Astrocyte (in vitro differentiated cells and primary cell): ENCODE data around the gene CFAP20. TPM values are rescaled to one million over a fixed set of nuclear protein-coding genes. Genes with fewer than 3 reads are reported as not detected.

Source experiments
- DNase-seq: peaks from one replicate; pipeline ENCODE4 v3.0.0-alpha.2; 2010; ENCODE audit warnings: low read depth
- FAIRE-seq: peaks from 2 replicates; lab custom pipeline; 2011; peaks lifted over from hg19 to GRCh38; lab: Jason Lieb, UNC
- H2AFZ ChIP-seq: 2 replicates; pipeline ENCODE4 v1.6.0; 2012; ENCODE audit warnings: low read depth, low read length, inconsistent platforms
- H3K27ac ChIP-seq: 2 replicates; pipeline ENCODE4 v1.5.1; 2011; ENCODE audit warnings: low read depth, low read length, inconsistent platforms
- H3K27me3 ChIP-seq: 2 replicates; pipeline ENCODE4 v1.6.0; 2011; ENCODE audit warnings: low read length, inconsistent platforms; ENCODE audit not compliant: insufficient read depth
- H3K36me3 ChIP-seq: 2 replicates; pipeline ENCODE4 v1.5.1; 2011; ENCODE audit warnings: low read length, inconsistent platforms; ENCODE audit not compliant: insufficient read depth
- H3K4me1 ChIP-seq: 2 replicates; pipeline ENCODE4 v1.5.1; 2011; ENCODE audit warnings: low read length, inconsistent platforms; ENCODE audit not compliant: insufficient read depth
- H3K4me2 ChIP-seq: 2 replicates; pipeline ENCODE4 v1.6.0; 2012; ENCODE audit warnings: low read length, inconsistent platforms
- H3K4me3 ChIP-seq: 2 replicates; pipeline ENCODE4 v1.5.1; 2011; ENCODE audit warnings: low read depth, mild to moderate bottlenecking, low read length, inconsistent platforms; ENCODE audit not compliant: insufficient read depth
- H3K79me2 ChIP-seq: 2 replicates; pipeline ENCODE4 v1.6.0; 2012; ENCODE audit warnings: mild to moderate bottlenecking, low read length, inconsistent platforms; ENCODE audit not compliant: insufficient read depth
- H3K9ac ChIP-seq: 2 replicates; pipeline ENCODE4 v1.6.0; 2012; ENCODE audit warnings: mild to moderate bottlenecking, low read length, inconsistent platforms
- H3K9me3 ChIP-seq: 2 replicates; pipeline ENCODE4 v1.5.1; 2012; ENCODE audit warnings: low read depth, mild to moderate bottlenecking, low read length, inconsistent platforms; ENCODE audit not compliant: insufficient read depth
- H4K20me1 ChIP-seq: 2 replicates; pipeline ENCODE4 v1.6.0; 2012; ENCODE audit warnings: low read length, inconsistent platforms; ENCODE audit not compliant: insufficient read depth
- H3K27ac Mint-ChIP-seq: one replicate; pipeline ENCODE4 v1.8.0; 2021; ENCODE audit warnings: mild to moderate bottlenecking, mixed read lengths; ENCODE audit not compliant: unreplicated experiment
- H3K27me3 Mint-ChIP-seq: one replicate; pipeline ENCODE4 v1.8.0; 2021; ENCODE audit warnings: low read depth, mixed read lengths; ENCODE audit not compliant: unreplicated experiment
- H3K36me3 Mint-ChIP-seq: one replicate; pipeline ENCODE4 v1.8.0; 2021; ENCODE audit warnings: low read depth, mixed read lengths; ENCODE audit not compliant: unreplicated experiment
- H3K4me1 Mint-ChIP-seq: one replicate; pipeline ENCODE4 v1.8.0; 2021; ENCODE audit warnings: low read depth, mixed read lengths; ENCODE audit not compliant: unreplicated experiment
- H3K4me3 Mint-ChIP-seq: one replicate; pipeline ENCODE4 v1.8.0; 2021; ENCODE audit warnings: mild to moderate bottlenecking, moderate library complexity, mixed read lengths; ENCODE audit not compliant: unreplicated experiment
- H3K9me3 Mint-ChIP-seq: one replicate; pipeline ENCODE4 v1.8.0; 2021; ENCODE audit warnings: mild to moderate bottlenecking, mixed read lengths; ENCODE audit not compliant: unreplicated experiment
- CTCF ChIP-seq: IDR thresholded peaks from 2 replicates; pipeline ENCODE4 v1.5.1; 2011; ENCODE audit warnings: low read depth, mild to moderate bottlenecking, inconsistent platforms, low read length, moderate library complexity; ENCODE audit not compliant: insufficient read depth
- EZH2 ChIP-seq: IDR thresholded peaks from 2 replicates; pipeline ENCODE4 v1.6.1; 2012; ENCODE audit warnings: mild to moderate bottlenecking, low read length, inconsistent platforms; ENCODE audit not compliant: insufficient read depth
- total RNA-seq: library from RNA; stranded (reverse); gene quantifications from 2 replicates; pipeline ENCODE4 v1.2.1, GENCODE V29; 2021

Gene CFAP20
- total RNA-seq, 1 donor from 2014 or later = 43.6 TPM

- no peak overlapping the region for H3K4me3 ChIP-seq
- no peak overlapping the region for H3K4me2 ChIP-seq
- DNase-seq (no peak), FAIRE-seq (no peak)
- H3K79me2 ChIP-seq = peaks cover 48% of the 10 kb centered on the region
- peaks cover 14% of the 10 kb centered on the region for H3K36me3 Mint-ChIP-seq
- no peaks in the 10 kb centered on the region for H3K9me3 ChIP-seq
- H3K9me3 Mint-ChIP-seq = no peaks in the 10 kb centered on the region
- H3K27ac ChIP-seq = no peak overlapping the region
- H4K20me1 ChIP-seq = peaks cover 65% of the 10 kb centered on the region
- no peak for TF ChIP-seq CTCF
- peaks cover 22% of the 10 kb centered on the region for H3K36me3 ChIP-seq
- H2AFZ ChIP-seq = no peak overlapping the region
- no peak overlapping the region for H3K27ac Mint-ChIP-seq
- peaks cover 19% of the 10 kb centered on the region for H3K4me1 Mint-ChIP-seq
- no peak overlapping the region for H3K9ac ChIP-seq
- no peaks in the 10 kb centered on the region for H3K27me3 Mint-ChIP-seq
- H3K4me1 ChIP-seq = peaks cover 12% of the 10 kb centered on the region
- no peak overlapping the region for H3K4me3 Mint-ChIP-seq
- H3K27me3 ChIP-seq = no peaks in the 10 kb centered on the region
These were observed 13.1 kb downstream of the CFAP20 start for GRCh38 chr16:58116081-58116480.

- no peak overlapping the region for H3K27ac Mint-ChIP-seq
- TF ChIP-seq EZH2 (no peak), CTCF (no peak)
- Histone ChIP-seq H3K9ac (no peak overlapping the region), H3K9me3 (no peaks in the 10 kb centered on the region), H3K4me1 (peaks cover 17% of the 10 kb centered on the region), H3K27ac (no peak overlapping the region), H4K20me1 (peaks cover 55% of the 10 kb centered on the region), H3K4me3 (no peak overlapping the region), H3K27me3 (no peaks in the 10 kb centered on the region), H3K79me2 (peaks cover 38% of the 10 kb centered on the region), H2AFZ (no peak overlapping the region), H3K36me3 (peaks cover 22% of the 10 kb centered on the region), H3K4me2 (no peak overlapping the region)
- no peak overlapping the region for H3K4me3 Mint-ChIP-seq
- peaks cover 19% of the 10 kb centered on the region for H3K4me1 Mint-ChIP-seq
- no peak for FAIRE-seq
- peaks cover 14% of the 10 kb centered on the region for H3K36me3 Mint-ChIP-seq
- no peak for DNase-seq
- H3K9me3 Mint-ChIP-seq = no peaks in the 10 kb centered on the region
- H3K27me3 Mint-ChIP-seq = no peaks in the 10 kb centered on the region
These were observed 14.1 kb downstream of the CFAP20 start for GRCh38 chr16:58114827-58115825.

GRCh38 chr16:58111302-58111627, 17.9 kb downstream of the CFAP20 start:
- H3K27me3 ChIP-seq = no peaks in the 10 kb centered on the region
- Mint-ChIP-seq H3K27ac (no peak overlapping the region), H3K27me3 (no peaks in the 10 kb centered on the region), H3K4me1 (peaks cover 16% of the 10 kb centered on the region), H3K4me3 (no peak overlapping the region), H3K36me3 (peaks cover 12% of the 10 kb centered on the region), H3K9me3 (no peaks in the 10 kb centered on the region)
- H3K4me1 ChIP-seq = peaks cover 11% of the 10 kb centered on the region
- H3K4me2 ChIP-seq = no peak overlapping the region
- no peak overlapping the region for H2AFZ ChIP-seq
- FAIRE-seq (no peak), DNase-seq (no peak)
- H3K27ac ChIP-seq = no peak overlapping the region
- peaks cover 20% of the 10 kb centered on the region for H3K36me3 ChIP-seq
- H4K20me1 ChIP-seq = peaks cover 17% of the 10 kb centered on the region
- no peaks in the 10 kb centered on the region for H3K9me3 ChIP-seq
- TF ChIP-seq EZH2 (no peak), CTCF (no peak)
- H3K79me2 ChIP-seq = peaks cover under 1% of the 10 kb centered on the region
- H3K4me3 ChIP-seq = no peak overlapping the region
- H3K9ac ChIP-seq = no peak overlapping the region
